ENCODE data around the gene CMTR1.

- no peak for TF ChIP-seq CTCF (IDR thresholded peaks at IDR 0.05)
- TF ChIP-seq POLR2A (IDR thresholded peaks at IDR 0.05) = no peak
These were observed 80.1 kb downstream of the CMTR1 start for GRCh38 chr6:37513155-37513554.
